ENCODE data around the gene CDC5L.

GRCh38 chr6:44377971-44378370 is 9.5 kb upstream of the CDC5L start:
- TF ChIP-seq CTCF (conservative IDR thresholded peaks at IDR 0.05; ENCODE audit: low read length) (no peak), EZH2phosphoT487 (IDR thresholded peaks at IDR 0.05; ENCODE audit: borderline replicate concordance) (no peak)
